SHP77 (cell line): ENCODE results near the gene TM7SF2.
"Not testable (repeated sequence)": the region's sequence is repeated elsewhere in the genome, so short reads cannot be mapped to it uniquely, and the experiment has no call there.

ENCODE experiments used
- DNase-seq, 2 experiments: peaks; one replicate each; lab custom pipeline; 2025; lab: John Stamatoyannopoulos, UW

TM7SF2 gene

GRCh38 chr11:65115361-65116082, 3.9 kb downstream of the TM7SF2 start:
- DNase-seq, result no peak

- DNase-seq, result peak in 1 of 2 experiments; percentile 31
These were observed 4.9 kb downstream of the TM7SF2 start for GRCh38 chr11:65116370-65117205.

- peak; percentile 97 to 98 for DNase-seq
These were observed 5.8 kb downstream of the TM7SF2 start, which contains the start of gene ZNHIT2 for GRCh38 chr11:65117206-65118096. Gene ZNHIT2 (minus strand): TSS chr11:65117701. CDS start chr11:65117653, 48 bp downstream.

- no peak for DNase-seq
These were observed 6.6 kb downstream of the TM7SF2 start for GRCh38 chr11:65118097-65118837.

GRCh38 chr11:65118891-65119669, 7.4 kb downstream of the TM7SF2 start:
- not testable (repeated sequence) for DNase-seq

GRCh38 chr11:65119670-65119995, 8.0 kb downstream of the TM7SF2 start:
- DNase-seq, result no peak

- no peak for DNase-seq
These were observed 9.2 kb downstream of the TM7SF2 start for GRCh38 chr11:65120831-65121230.

GRCh38 chr11:65121447-65121864, 9.8 kb downstream of the TM7SF2 start:
- DNase-seq, result no peak

- peak; percentile 94 to 97 for DNase-seq
These were observed 10.4 kb downstream of the TM7SF2 start, which contains the start of the genes FAU and MRPL49 for GRCh38 chr11:65121865-65122696. Gene FAU (minus strand): TSS chr11:65122134. CDS start chr11:65121813, 321 bp downstream. Gene MRPL49 (plus strand): TSS chr11:65122321. CDS start chr11:65122347, 26 bp downstream.

- no peak for DNase-seq
These were observed 13.0 kb downstream of the TM7SF2 start for GRCh38 chr11:65124480-65125196.

GRCh38 chr11:65125197-65126056, 13.8 kb downstream of the TM7SF2 start:
- no peak for DNase-seq

GRCh38 chr11:65126624-65127274, 15.1 kb downstream of the TM7SF2 start:
- no peak for DNase-seq

GRCh38 chr11:65127473-65128181, 16.0 kb downstream of the TM7SF2 start:
- DNase-seq, result no peak

GRCh38 chr11:65128182-65129145, 16.8 kb downstream of the TM7SF2 start:
- no peak for DNase-seq

- DNase-seq, result no peak
These were observed 18.2 kb downstream of the TM7SF2 start for GRCh38 chr11:65129649-65130441.
